Suppressor macrophage treated with lipopolysaccharide for 4 hours (primary cell): ENCODE measurements around the gene NCOA6.
"Not testable (repeated sequence)": the region's sequence is repeated elsewhere in the genome, so short reads cannot be mapped to it uniquely, and the experiment has no call there.

ENCODE experiments used
- DNase-seq: peaks from one replicate; pipeline ENCODE4 v3.0.0-alpha.2; 2020

NCOA6 gene

DNA sequence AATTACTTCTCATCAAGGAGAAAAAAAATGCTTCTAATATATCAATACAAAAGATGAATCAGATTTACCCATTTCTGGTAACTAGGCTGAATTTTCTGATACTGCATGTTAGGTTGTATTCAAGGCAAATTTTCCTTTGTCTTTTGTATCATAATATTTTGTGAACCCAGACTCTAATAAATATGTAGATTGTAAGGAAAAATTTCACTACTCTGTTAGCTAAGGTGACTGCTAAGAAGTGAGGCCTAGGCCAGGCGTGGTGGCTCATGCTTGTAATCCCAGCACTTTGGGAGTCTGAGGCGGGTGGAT, 108.6 kb downstream of the NCOA6 start:
- DNase-seq = no peak

DNA sequence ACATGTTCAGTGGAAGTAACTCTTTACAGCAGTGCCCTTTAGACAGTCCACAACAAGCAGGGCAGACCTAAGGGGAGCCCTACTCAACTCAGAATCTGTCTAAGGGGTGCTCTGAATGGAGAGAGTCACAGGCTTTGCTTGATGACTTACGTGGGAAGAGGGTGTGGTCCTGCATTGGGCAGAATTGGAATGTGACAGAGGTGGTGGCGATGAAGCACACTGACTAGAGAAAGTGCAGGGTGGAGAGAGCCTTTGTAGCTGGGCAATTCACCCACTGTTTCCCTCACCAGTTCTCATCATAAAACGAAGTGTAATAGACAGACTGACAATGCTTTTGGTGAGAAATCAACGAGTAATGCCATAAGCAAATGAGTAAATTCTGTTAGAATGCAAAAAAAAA, 110.1 kb downstream of the NCOA6 start:
- DNase-seq = no peak

DNA sequence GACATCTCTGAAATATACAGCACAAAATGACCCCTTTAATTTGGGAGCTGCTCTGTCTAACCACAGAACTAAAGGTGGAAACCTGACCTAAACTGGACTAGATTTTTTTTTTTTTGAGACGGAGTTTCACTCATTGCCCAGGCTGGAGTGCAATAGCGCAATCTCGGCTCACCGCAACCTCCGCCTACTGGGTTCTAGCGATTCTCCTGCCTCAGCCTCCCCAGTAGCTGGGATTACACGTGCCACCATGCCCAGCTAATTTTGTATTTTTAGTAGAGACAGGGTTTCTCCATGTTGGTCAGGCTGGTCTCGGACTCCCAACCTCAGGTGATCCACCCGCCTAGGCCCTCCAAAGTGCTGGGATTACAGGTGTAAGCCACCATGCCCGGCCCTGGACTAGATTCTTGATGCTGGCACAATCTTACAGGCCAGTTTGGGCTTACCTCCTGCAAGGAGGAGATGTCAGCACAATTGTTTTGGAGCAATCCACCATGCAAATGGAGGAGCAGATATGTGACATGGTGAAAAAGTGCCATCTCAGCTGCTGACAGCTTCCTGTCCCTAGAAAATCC, 111.4 kb downstream of the NCOA6 start:
- not testable (repeated sequence) for DNase-seq

DNA sequence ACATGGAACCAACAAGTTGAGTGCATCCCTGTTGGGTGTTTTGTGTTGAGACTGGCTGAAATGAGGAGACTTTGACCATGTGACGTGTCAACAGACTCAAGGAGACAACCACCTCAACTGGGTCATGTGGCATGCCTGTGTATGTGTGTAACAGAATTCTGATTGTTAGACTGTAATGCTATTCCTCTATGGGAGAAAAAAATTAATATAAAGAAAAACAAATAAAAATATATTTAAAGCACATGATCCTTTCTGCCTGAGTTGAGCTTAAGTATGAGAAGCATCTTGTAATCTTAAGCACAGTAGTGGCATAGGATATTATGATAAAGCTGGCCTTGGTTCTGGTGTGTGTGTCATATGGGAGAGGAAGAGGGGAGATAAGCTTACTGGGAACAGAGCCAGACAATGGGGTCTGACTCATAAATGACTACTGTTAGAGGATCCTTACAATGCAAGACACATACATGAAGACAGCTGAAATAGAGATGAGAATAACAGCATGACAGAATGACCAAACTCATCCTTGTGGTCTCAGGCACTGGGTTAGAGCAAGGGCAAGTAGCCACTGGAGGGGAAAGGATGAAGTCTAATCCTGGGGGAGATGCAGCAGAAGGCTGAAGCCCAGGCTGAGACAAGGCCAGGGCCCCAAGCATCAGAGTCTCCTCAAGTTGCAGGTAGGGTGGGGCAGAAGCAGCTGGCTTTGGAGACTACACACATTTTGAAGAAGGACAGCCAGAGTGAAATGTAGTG, 112.1 kb downstream of the NCOA6 start:
- peak; percentile 79 for DNase-seq

DNA sequence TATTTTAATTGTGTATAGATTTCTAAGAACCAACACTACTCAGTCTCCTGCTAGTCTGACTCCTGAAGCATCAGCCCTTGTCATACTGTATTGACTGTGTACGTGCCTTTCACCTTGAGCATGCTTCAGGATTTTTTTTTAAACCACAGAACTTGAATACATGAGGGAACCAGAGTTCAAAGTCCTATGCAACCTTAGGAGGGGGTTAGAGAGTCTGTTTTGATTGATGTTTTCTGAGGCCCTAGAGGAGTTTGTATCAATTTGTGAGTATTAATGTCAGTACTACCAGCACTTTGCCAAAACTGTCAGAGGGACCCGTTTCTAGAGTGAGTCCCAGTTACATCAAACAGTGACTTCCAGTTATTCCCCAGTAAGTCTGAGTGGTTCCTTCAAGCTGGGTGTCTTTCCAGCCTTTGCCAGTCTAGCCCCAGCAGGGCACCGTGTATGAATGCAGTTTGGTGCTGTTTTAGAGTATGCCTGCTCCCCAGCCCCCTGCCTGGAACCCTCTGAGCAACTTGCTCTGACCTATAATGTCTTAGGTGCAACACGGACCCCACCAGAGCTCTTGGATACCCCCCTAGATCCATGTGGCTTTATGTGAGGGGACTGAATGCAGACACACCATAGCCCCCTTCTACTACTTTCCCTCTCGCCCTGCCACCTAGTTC, 112.8 kb downstream of the NCOA6 start:
- DNase-seq = no peak

DNA sequence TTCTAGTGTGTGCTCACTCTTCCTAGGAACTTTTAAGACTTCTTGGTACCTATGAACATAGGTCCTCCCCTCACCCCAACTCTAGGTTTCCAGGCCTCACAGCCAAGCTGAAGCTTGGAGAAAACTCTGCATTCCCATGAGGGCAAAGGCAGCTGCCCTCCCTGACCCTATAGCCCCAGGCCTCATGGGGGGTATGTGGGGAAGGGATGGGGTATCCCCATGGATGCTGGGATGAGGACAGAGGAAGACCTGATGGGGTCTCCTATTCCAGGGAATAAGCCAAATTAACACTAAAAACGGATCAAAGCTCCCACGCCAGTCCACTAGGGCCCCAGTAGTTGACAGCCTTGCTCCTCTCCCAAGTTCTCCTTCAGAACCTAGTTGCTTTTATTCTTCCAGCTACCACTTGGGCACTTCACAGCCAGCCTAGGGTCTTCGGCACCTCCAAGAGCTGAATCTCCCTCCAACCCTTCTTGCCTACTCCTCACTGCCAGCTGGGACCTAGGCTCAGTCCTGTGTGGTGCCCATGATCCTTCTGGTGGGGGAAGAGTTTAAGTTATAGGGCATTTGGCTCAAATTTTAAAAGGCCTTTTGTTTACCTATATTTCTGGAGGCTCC, 113.5 kb downstream of the NCOA6 start:
- DNase-seq = no peak

DNA sequence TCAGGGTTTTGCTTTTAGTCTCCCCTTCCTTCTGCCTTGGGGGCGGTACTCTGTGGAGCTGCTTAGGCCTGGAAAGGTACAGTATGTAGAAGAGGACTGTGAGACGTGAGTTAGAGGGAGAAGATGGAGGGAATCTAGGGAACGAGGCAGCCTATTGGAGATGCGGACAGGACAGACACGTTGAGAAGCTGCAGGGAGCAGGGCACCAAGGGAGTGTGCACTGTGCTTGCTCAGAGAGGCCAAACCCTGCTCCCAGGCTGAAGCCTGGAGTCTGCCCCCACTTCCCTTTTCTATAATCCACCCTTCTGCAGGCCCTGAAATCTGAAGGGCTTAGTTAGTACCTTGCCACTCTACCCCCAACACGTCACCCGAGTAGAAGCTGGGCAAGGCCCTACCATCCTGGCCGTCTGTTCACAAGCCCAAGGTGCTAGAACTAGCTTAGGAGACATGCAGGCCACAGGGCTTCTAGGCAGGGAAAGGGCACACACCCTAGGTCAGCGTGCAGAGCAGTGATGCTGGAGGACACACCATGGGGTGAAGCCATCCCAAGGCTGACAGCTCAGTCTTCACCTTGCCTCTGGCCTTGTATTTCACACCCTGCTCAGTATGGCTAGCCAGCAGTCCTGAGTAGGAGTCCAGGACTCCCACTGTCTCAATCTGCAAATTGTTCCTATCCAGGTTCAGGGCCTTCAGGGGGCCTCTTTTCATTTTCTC, 114.4 kb downstream of the NCOA6 start:
- peak; percentile 13 for DNase-seq

DNA sequence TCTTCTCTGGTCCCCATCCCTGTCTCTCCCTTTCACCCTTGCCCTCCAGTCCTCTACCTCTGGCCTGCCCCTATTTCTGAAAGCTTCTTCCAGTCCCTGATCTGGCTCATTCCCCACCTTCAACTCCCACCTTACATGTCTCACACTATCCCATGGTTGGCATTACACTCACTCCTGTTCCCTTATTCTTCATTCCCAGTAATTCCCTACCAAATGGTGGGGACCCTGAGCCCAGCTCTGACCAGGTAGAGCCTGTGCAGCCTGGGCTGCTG, 114.9 kb downstream of the NCOA6 start:
- no peak for DNase-seq

DNA sequence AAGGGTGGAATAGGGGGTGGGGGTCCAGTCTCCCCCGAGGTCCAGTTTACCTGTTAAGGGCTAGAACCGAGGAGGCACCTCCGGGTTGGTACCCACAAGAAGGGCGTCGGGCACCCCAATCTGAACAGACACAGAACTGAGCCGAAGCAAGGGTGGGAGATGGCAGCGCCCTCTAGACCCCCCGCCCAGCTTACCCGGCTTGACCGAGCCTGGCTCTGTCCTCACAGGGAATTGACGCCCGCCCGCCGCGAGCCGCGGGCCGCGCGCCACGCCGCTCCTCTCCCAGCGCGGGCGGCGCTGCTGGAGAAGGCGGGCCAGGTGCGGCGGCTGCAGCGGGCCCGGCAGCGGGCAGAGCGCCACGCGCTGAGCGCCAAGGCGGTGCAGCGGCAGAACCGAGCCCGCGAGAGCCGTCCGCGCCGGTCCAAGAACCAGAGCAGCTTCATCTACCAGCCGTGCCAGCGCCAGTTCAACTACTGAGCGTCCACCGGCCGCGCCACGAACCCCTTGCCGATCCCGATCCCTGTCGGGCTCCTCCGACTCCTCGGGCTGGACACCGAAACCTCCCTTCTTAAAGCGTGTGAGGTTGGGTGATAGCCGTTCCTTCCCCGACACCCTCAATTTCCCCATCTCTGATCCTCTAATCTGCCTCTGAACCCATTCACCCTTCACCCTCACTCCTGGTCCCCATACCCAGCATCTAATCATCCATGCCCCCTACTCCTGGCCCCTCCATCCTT, 115.5 kb downstream of the NCOA6 start:
- DNase-seq = peak; percentile 32

DNA sequence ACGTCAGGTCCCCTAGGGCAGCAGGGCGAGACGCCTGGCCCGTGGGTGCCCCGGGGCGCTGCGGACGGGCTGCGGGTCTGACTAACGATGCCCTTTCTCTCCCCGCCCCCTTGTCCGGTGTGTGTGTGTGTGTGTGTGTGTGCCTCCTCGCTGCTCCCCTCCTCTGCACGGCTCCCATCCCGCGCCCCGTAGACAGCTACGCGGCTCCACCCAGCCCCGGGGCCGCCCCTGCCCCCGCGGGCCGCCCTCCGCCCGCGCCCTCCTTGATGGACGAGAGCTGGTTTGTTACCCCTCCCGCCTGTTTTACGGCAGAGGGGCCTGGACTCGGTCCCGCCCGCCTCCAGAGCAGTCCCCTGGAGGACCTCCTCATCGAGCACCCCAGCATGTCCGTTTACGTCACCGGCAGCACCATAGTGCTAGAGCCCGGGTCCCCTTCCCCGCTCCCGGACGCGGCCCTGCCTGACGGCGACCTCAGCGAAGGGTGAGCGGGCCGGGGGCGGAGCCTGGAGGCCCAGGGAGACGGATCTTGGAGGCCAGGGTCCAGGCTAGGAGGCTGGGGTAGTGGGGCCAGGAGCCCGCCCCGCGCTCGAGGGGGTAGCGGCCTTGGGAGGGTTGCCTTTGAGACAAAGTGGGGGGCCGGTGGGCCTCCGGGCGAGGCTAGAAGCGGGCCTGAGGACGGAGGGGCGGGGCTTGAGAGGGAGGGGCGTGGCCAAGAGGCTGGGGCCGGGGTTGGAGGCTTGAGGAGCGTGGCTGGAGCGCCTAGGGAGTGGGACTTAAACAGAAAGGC, 116.2 kb downstream of the NCOA6 start:
- DNase-seq = peak; percentile 62

DNA sequence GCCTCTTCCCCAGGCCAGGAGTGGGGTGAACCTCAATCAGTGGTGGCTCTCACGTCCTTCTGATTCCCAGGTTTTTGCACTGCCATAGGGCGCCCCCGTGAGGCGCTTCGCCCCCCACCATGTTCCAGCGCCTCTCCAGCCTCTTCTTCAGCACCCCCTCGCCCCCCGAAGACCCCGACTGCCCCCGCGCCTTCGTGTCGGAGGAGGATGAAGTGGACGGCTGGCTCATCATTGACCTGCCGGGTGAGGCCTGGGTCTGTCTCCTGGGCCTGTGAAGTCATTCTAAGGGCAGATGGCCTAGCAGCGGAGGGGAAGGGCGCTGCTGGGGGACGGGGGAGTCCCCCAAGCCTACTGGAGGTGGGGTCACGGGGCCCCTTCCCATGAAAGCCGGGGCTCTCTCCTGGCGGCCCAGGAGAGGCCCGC, 116.8 kb downstream of the NCOA6 start:
- DNase-seq = peak; percentile 45

DNA sequence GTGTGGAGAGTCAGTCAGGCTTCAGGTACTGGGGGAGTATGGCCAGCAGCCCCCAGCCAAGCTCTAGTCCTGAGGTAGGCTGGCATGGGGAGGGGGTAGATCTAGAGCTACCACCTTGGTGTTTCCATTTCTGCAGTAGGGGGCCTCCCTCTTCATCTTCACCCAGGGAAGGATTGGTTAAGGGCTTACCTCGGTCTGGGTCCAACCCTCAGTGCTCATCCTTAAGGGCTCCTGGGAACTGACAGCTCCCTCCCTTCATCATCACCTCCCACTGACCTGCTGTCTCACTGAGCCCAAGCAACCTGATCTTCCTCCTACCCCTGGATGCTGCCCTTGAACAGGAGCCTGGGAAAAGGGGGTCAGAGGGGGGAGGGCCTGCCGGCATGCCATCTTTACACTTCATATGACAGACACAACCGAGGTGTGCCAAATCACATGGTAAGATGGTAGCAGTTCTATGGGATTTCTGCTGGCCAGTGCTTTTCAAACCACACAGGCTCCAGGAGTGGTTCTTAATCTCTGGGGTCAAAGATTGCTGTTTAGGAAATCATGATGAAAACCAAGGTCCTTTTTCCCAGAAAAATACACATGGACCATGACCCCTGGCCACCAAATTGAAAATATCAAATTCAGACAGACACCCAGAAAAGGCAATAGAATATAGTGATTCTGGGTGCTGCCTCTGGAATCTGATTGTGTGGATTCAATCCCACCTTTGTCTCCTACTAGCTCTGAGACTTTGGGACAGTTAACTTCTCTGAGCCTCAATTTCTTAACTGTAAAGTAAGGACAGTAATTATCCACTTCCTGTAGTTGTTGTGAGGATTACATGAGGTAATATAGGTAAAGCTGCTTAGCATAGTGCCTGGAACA, 118.3 kb downstream of the NCOA6 start:
- DNase-seq = no peak

DNA sequence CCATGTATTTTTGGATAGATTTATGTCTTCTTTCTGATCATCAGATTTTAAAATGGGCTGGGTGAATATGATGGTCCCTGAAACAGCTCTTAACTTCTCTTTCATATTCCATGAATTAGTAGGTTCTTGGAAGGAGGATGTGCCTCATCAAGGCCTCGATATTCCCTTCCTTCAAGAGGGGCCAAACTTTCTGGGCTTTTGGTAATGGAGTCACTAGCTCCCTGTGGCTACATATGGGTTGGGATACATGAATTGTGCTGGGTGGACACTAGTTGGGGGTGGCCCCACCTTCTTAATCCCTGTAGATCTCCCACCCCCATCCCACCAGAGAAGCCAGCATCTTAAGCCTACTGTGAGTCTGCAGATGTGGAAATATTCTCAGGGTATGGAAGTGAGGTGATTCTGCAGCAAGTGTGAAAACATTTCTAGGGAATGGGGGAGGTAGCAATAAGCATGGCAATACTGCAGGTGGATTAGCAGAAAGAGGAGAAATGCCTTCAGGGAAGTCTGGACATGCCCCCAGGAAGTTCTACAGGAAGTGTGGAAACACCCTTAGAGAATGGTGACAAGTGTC, 119.1 kb downstream of the NCOA6 start:
- DNase-seq = no peak

DNA sequence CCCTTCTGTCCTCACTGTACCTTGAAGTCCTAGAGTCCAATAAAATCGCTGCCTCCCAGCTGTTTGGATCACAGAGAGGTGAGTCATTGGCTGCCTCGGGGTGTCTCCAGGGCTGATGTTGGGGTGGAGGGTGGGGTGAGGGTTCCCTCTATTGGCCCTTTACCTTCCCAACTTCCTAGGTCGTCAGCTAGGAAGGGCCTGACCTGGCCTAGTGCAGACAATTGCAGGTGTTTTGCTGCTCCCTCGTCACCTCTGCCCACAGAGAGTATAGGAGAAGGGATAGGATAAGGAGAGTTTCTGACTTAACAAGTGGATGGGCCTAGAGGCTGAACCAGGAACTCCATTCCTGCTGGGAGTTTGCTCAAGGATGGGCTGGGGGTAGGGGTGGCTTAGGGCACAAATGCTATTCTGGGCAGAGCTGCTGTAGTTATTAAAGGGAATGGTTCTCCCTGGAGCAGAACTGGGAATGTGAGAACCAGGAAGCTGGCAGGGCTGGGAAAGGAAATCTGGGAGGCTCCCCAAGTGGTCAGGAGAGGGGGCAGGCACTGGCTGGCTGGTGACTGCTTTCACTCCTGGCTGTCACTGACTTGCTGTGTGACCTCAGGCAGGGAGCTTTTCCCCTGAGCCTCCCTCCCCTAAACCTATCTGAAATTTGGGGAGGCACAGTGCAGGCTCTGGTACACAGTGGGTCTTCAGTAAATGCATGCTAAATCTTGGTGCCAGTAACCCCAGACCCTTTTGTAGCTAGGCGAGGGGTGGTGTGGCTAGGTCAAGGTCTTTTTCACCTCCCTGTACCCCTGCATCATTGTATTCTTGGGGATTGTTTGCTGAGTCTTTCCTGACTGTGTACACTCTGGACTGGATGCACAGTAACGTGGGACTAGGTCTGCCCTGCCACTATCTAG, 119.8 kb downstream of the NCOA6 start:
- DNase-seq = peak; percentile 35

DNA sequence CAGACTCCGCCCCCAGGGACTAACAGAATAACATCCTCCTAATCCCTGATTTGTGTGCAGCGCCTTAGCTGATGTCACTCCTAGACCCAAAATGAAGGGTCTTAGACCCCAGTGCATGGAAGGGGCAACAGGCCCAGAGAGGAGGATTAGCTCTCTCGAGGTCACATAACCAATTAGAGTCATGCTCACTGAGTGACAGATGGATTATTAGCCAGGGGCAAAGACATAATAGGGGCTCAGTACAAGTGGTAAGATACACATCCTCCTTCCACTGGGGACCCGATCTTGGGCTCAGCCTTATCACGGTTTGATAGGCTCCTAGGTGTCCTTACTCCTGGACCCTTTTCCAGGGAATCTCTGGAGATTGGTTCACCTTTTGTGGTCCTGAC, 120.4 kb downstream of the NCOA6 start:
- DNase-seq = no peak

DNA sequence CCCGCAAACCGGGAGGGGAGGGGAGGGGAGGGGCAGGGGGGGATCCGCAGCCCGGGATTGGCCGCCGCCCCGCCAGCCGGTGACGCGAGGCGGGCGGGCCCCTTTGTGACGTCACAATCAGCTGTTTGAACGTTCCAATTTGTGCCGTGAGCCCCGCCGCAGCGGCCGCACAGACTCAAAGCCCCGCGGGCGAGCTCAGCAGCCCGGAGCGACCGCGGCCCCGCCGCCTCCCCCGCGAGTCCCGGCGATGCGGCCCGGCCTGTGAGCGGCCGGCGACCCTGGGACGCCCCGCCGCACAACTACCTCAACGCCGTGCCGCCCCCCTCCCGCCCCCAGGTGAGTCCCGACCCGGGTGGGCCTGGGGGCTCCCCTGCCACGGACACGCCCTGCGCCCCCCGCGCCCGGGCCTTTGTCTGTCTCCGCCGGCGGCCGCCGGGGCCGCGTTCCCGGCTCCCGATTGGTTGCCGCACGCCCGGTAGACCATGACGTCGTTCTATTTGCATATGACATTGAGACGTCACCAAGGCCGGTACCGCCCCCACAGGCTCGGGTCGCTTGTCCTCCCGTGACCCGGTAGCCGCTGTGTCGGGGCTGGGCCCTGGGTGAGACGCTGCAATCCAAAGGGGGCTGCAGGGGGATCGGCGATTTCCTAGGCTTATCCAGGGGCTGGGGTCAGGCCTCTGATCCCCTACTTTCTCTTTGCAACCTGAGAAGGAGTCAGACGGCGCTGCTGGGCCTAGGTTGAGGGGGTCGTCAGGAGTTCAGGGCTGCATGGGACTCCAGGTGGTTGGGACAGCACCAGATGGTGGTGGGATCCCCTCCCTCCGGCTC, 121.1 kb downstream of the NCOA6 start, which contains the start of gene TP53INP2:
Gene TP53INP2, plus strand, starts transcription at position 168 of the 831 bp plus-strand sequence. CDS start 4,396 bp downstream, outside the sequence.
- peak; percentile 96 for DNase-seq

DNA sequence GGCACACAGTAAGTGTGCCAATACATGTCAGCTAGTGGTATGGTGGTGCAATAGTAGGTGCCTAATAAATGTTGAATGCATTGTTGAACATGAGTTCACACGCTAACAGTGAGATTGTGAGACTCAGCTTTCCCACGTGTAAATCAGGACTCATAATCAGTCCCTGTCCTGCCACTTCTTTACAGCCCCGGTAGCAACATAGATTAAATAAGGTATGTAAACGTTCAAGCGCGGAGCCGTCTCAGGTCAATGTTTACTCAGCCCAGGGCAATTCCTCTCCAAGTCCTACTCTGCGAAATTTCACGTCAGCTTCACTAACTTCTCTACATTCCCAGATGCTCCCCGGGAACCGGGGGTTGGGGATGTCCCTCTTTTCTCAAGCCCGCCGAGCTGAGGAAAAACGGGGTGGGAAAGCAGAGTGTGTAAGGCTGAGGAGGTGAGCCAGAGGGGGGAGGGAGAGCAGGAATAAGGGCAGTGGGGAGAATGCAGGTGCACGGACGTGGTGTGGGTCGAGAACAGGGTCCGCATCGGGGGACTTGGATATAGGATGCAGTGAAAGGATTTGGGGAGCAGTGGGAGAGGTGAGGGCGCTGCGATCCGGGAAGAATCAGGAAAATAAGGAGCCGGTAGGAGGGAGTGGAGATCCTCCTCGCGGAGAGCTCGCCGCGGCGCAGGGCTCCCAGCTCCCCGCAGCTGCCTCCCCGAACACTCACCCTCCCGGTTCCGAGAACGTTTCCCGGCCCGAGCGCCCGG, 121.9 kb downstream of the NCOA6 start:
- DNase-seq = peak; percentile 38

DNA sequence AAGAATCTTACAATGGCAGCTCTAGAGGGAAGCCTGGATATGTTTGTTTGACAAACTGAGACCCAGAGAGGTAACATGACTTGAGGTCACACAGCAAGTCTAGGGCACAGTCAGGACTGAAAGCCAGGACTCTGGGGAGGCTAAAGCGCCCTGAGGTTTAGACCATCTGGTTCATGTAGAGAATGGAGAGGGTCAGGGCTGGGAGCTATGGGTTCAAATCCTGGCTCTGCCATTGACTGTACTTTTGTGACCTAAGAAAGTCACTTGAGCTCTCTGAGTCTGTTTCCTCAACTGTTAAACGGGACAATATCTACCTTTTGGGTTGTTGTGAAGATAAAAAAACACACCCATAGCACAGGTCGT, 122.4 kb downstream of the NCOA6 start:
- no peak for DNase-seq
